ENCODE results near the gene NARS2. TPM values are rescaled to one million over a fixed set of nuclear protein-coding genes. Genes with fewer than 3 reads are reported as not detected.
"Not testable (repeated sequence)": the region's sequence is repeated elsewhere in the genome, so short reads cannot be mapped to it uniquely, and the experiment has no call there.

The NARS2 gene
- total RNA-seq, 4 donors from 2014 or later: 6.4 to 15.1 (median 10.4) TPM

DNA sequence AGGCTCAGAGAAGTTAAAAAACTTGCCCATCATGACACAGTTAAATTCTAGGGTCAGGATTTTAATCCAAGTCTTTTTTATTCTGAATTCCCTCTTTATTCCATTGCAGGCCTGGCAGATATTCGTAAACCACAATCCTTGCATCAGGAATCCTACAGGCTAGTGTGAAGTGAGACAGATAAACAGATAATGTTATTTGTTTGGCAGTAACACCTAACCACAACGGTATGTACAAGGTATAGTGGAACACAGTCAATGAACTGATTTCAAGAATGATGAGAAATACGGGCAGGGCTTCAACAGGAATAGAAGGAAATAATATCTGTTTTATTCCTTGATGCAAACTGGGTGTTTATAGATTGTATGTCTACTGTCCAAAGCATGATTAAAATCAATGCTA, 32.0 kb upstream of the NARS2 start:
- DNase-seq: no peak
- no peak overlapping the region for H3K27ac ChIP-seq
- H3K4me1 ChIP-seq: no peaks in the 10 kb centered on the region
- in situ Hi-C loops (cut with MboI; ENCODE audit: low pct_ligation_motif_present in 1 of 4, low pct_unique_long_range_greater_than_20kb in 1 of 4, low sequenced_read_pairs in 3 of 4) (no loop called here), intact Hi-C loops (cut with DNase I; ENCODE audit: low total_unique reads) (no loop called here)
- no peaks in the 10 kb centered on the region for H3K36me3 ChIP-seq
- WGBS, 2 donors (ENCODE audit: low coverage in 1 of 2): 63 to 66% methylated on average over 3 of the region's 3 CpGs
- TF ChIP-seq EP300 (IDR thresholded peaks at IDR 0.05; ENCODE audit: low read depth): no peak
- TF ChIP-seq POLR2A (IDR thresholded peaks at IDR 0.05): no peak
- no peaks in the 10 kb centered on the region for H3K9me3 ChIP-seq
- H3K27me3 ChIP-seq: peaks cover 12% of the 10 kb centered on the region
- no peak overlapping the region for H3K4me3 ChIP-seq

DNA sequence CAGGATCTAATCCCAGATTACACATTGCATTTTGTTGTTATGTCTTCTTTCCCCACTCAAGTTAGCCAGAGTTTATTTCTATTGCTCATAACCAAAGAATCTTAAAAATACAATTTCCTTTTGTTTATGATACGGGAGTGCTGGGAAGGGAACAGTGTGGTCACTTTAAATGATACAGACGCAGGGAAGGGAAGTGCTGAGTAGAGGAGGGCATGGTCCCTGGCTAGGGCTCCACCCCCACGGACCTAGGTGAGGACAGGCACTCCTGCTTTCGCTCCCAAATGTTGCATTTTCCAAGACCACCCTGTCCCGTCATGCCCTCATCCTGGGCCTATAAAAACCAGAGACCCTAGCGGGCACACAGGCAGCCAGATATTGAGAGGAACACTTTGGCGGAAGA, 30.6 kb upstream of the NARS2 start:
- no peaks in the 10 kb centered on the region for H3K36me3 ChIP-seq
- no peak overlapping the region for H3K4me3 ChIP-seq
- in situ Hi-C loops (cut with MboI; ENCODE audit: low pct_ligation_motif_present in 1 of 4, low pct_unique_long_range_greater_than_20kb in 1 of 4, low sequenced_read_pairs in 3 of 4) (no loop called here), intact Hi-C loops (cut with DNase I; ENCODE audit: low total_unique reads) (no loop called here)
- DNase-seq: no peak
- no peaks in the 10 kb centered on the region for H3K4me1 ChIP-seq
- H3K27ac ChIP-seq: no peak overlapping the region
- WGBS, 2 donors (ENCODE audit: low coverage in 1 of 2): 80 to 100% methylated on average over 2 to 7 of the region's 7 CpGs
- peaks cover 12% of the 10 kb centered on the region for H3K27me3 ChIP-seq
- H3K9me3 ChIP-seq: no peaks in the 10 kb centered on the region
- no peak for TF ChIP-seq POLR2A (IDR thresholded peaks at IDR 0.05)
- TF ChIP-seq EP300 (IDR thresholded peaks at IDR 0.05; ENCODE audit: low read depth): no peak
- no peak for TF ChIP-seq POLR2AphosphoS5 (IDR thresholded peaks at IDR 0.05)
- TF ChIP-seq, protein P1, sequence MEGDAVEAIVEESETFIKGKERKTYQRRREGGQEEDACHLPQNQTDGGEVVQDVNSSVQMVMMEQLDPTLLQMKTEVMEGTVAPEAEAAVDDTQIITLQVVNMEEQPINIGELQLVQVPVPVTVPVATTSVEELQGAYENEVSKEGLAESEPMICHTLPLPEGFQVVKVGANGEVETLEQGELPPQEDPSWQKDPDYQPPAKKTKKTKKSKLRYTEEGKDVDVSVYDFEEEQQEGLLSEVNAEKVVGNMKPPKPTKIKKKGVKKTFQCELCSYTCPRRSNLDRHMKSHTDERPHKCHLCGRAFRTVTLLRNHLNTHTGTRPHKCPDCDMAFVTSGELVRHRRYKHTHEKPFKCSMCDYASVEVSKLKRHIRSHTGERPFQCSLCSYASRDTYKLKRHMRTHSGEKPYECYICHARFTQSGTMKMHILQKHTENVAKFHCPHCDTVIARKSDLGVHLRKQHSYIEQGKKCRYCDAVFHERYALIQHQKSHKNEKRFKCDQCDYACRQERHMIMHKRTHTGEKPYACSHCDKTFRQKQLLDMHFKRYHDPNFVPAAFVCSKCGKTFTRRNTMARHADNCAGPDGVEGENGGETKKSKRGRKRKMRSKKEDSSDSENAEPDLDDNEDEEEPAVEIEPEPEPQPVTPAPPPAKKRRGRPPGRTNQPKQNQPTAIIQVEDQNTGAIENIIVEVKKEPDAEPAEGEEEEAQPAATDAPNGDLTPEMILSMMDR (IDR thresholded peaks at IDR 0.05): no peak

DNA sequence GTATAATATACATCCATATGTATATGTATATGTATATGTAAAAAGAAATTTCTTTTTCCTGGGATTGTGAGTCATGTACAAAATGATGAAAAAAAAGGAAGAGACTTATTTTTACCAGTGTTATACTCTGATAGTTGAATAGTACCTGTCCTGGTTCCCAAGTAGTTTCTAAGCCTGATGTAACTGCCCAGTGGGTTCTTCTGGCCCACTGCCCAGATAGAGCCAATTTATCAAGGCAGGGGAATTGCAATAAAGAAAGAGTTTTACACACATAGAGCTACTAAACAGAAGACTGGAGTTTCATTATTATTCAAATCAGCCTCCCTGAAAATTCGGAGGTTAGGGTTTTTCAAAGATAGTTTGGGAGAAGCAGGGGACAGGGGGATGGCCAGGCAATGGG, 29.1 kb upstream of the NARS2 start:
- peaks cover 12% of the 10 kb centered on the region for H3K27me3 ChIP-seq
- no peaks in the 10 kb centered on the region for H3K9me3 ChIP-seq
- 40 to 91% methylated on average over 1 of the region's 1 CpG for WGBS, 2 donors (ENCODE audit: low coverage in 1 of 2)
- intact Hi-C loops (cut with DNase I; ENCODE audit: low total_unique reads): no loop called here
- no peaks in the 10 kb centered on the region for H3K36me3 ChIP-seq
- H3K4me3 ChIP-seq: no peak overlapping the region
- DNase-seq: no peak
- in situ Hi-C loops (cut with MboI; ENCODE audit: low pct_ligation_motif_present in 1 of 4, low pct_unique_long_range_greater_than_20kb in 1 of 4, low sequenced_read_pairs in 3 of 4): no loop called here
- no peak overlapping the region for H3K27ac ChIP-seq
- no peaks in the 10 kb centered on the region for H3K4me1 ChIP-seq
- no peak for TF ChIP-seq POLR2A (IDR thresholded peaks at IDR 0.05)
- TF ChIP-seq, protein P1 (IDR thresholded peaks at IDR 0.05): no peak
- TF ChIP-seq POLR2AphosphoS5 (IDR thresholded peaks at IDR 0.05): no peak
- TF ChIP-seq EP300 (IDR thresholded peaks at IDR 0.05; ENCODE audit: low read depth): no peak

GRCh38 chr11:78602771-78603170, 28.1 kb upstream of the NARS2 start:
- H3K36me3 ChIP-seq; H3K4me1 ChIP-seq; DNase-seq; H3K9me3 ChIP-seq; H3K4me3 ChIP-seq; H3K27ac ChIP-seq; intact Hi-C loops (cut with DNase I; ENCODE audit: low total_unique reads); in situ Hi-C loops (cut with MboI; ENCODE audit: low pct_ligation_motif_present in 1 of 4, low pct_unique_long_range_greater_than_20kb in 1 of 4, low sequenced_read_pairs in 3 of 4): not testable (repeated sequence)
- WGBS, 2 donors (ENCODE audit: low coverage in 1 of 2): 91% methylated on average over 5 of the region's 5 CpGs; no CpG with 5 or more reads in 1 of the 2 donors
- H3K27me3 ChIP-seq: peaks cover 15% of the 10 kb centered on the region

DNA sequence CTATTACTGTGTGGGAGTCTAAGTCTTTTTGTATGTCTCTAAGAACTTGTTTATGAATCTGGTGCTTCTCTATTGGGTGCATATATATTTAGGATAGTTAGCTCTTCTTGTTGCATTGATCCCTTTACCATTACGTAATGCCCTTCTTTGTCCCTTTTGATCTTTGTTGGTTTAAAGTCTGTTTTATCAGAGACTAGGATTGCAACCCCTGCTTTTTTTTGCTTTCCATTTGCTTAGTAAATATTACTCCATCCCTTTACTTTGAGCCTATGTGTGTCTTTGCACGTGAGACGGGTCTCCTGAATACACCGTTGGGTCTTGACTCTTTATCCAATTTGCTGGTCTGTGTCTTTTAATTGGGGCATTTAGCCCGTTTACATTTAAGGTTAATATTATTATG, 26.4 kb upstream of the NARS2 start:
- H3K9me3 ChIP-seq; H3K4me1 ChIP-seq; DNase-seq; H3K27ac ChIP-seq; H3K4me3 ChIP-seq; in situ Hi-C loops (cut with MboI; ENCODE audit: low pct_ligation_motif_present in 1 of 4, low pct_unique_long_range_greater_than_20kb in 1 of 4, low sequenced_read_pairs in 3 of 4); intact Hi-C loops (cut with DNase I; ENCODE audit: low total_unique reads); H3K36me3 ChIP-seq: not testable (repeated sequence)
- 74 to 82% methylated on average over 5 of the region's 5 CpGs for WGBS, 2 donors (ENCODE audit: low coverage in 1 of 2)
- peaks cover 15% of the 10 kb centered on the region for H3K27me3 ChIP-seq

GRCh38 chr11:78597579-78597978, 22.9 kb upstream of the NARS2 start:
- H3K27me3 ChIP-seq; H3K36me3 ChIP-seq; intact Hi-C loops (cut with DNase I; ENCODE audit: low total_unique reads); H3K9me3 ChIP-seq; H3K4me3 ChIP-seq; H3K27ac ChIP-seq; H3K4me1 ChIP-seq; in situ Hi-C loops (cut with MboI; ENCODE audit: low pct_ligation_motif_present in 1 of 4, low pct_unique_long_range_greater_than_20kb in 1 of 4, low sequenced_read_pairs in 3 of 4); DNase-seq: not testable (repeated sequence)
- WGBS, 2 donors (ENCODE audit: low coverage in 1 of 2): 93 to 100% methylated on average over 1 to 2 of the region's 2 CpGs

All from transverse colon (tissue), 4 donors.